Epidermal melanocyte (primary cell): ENCODE data around the gene ADAM12.

ENCODE experiments used
- DNase-seq: peaks from one replicate; pipeline ENCODE4 v3.0.0; 2011; ENCODE audit warnings: low spot score; ENCODE audit not compliant: insufficient read length

The ADAM12 gene

GRCh38 chr10:126022841-126023240 lies 365.4 kb downstream of the ADAM12 start:
- DNase-seq = no peak

GRCh38 chr10:126021833-126022500 lies 366.3 kb downstream of the ADAM12 start:
- DNase-seq = no peak

- DNase-seq = no peak
Observed at GRCh38 chr10:126017961-126018560, 370.2 kb downstream of the ADAM12 start.

- no peak for DNase-seq
Observed at GRCh38 chr10:126016882-126017281, 371.4 kb downstream of the ADAM12 start.

- DNase-seq = no peak
Observed at GRCh38 chr10:126016156-126016805, 372.0 kb downstream of the ADAM12 start.

GRCh38 chr10:126015413-126015812 lies 372.9 kb downstream of the ADAM12 start:
- no peak for DNase-seq

GRCh38 chr10:126014309-126014708 lies 374.0 kb downstream of the ADAM12 start:
- no peak for DNase-seq

- no peak for DNase-seq
Observed at GRCh38 chr10:126013489-126014281, 374.6 kb downstream of the ADAM12 start.

GRCh38 chr10:126012485-126012884 lies 375.8 kb downstream of the ADAM12 start:
- DNase-seq = no peak

- no peak for DNase-seq
Observed at GRCh38 chr10:126011995-126012394, 376.3 kb downstream of the ADAM12 start.

GRCh38 chr10:126009650-126010049 lies 378.6 kb downstream of the ADAM12 start:
- DNase-seq = no peak

- DNase-seq = no peak
Observed at GRCh38 chr10:126006906-126007305, 381.4 kb downstream of the ADAM12 start.

GRCh38 chr10:126006264-126006663 lies 382.0 kb downstream of the ADAM12 start:
- DNase-seq = no peak

- no peak for DNase-seq
Observed at GRCh38 chr10:126004752-126005151, 383.5 kb downstream of the ADAM12 start.

- DNase-seq = no peak
Observed at GRCh38 chr10:126001576-126001975, 386.7 kb downstream of the ADAM12 start.

- DNase-seq = no peak
Observed at GRCh38 chr10:125999694-126000093, 388.6 kb downstream of the ADAM12 start.

- no peak for DNase-seq
Observed at GRCh38 chr10:125997586-125997985, 390.7 kb downstream of the ADAM12 start.

- no peak for DNase-seq
Observed at GRCh38 chr10:125995726-125996304, 392.5 kb downstream of the ADAM12 start.

- DNase-seq = no peak
Observed at GRCh38 chr10:125994601-125995000, 393.7 kb downstream of the ADAM12 start.

- no peak for DNase-seq
Observed at GRCh38 chr10:125992254-125992653, 396.0 kb downstream of the ADAM12 start.

- DNase-seq = no peak
Observed at GRCh38 chr10:125991392-125991791, 396.9 kb downstream of the ADAM12 start.

- no peak for DNase-seq
Observed at GRCh38 chr10:125990974-125991373, 397.3 kb downstream of the ADAM12 start.
